HG03095 (cell line): ENCODE results near the gene MPL.

ENCODE experiments used
- ATAC-seq: cut with Tn5 transposase; IDR thresholded peaks from one replicate; pipeline ENCODE4 v1.9.1; 2021; ENCODE audit warnings: moderate library complexity; ENCODE audit not compliant: unreplicated experiment

Gene MPL

DNA sequence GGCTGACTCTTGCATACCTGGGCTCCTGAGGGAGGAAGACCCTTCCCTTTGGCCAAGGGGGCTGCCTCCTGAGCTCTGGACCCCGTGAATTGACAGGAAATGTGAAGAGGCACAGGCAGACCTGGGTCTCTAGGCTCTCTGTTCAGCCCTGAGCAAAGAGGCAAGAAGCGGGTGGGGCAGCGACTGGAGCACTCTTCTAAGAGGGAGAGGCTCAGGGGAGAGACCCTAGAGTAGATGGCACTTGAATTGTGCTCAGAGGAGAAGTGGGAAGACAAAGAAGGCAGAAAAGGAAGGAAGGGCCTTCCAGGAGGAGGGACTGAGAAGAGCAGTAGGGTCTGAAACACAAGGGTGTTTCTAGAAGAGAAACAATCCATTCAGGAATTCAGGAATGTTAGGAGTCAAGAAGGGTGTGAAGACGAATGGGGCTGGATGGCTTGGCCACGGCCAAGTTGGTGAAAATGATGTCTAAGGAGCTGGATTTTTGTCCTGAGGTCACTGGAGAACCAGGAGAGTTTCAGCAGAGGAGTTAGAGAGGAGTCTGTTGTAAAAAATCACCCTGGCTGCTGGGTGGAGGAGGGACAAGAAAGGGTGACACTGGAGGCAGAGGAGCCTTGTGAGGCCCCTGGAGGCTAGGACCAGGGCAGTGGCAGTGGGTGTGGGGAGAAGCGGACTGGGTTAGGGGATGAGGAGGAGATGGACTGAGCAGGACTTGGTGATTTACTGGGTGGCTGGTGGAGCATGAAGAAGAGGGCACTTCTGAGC, 31.5 kb upstream of the MPL start:
- no peak for ATAC-seq

DNA sequence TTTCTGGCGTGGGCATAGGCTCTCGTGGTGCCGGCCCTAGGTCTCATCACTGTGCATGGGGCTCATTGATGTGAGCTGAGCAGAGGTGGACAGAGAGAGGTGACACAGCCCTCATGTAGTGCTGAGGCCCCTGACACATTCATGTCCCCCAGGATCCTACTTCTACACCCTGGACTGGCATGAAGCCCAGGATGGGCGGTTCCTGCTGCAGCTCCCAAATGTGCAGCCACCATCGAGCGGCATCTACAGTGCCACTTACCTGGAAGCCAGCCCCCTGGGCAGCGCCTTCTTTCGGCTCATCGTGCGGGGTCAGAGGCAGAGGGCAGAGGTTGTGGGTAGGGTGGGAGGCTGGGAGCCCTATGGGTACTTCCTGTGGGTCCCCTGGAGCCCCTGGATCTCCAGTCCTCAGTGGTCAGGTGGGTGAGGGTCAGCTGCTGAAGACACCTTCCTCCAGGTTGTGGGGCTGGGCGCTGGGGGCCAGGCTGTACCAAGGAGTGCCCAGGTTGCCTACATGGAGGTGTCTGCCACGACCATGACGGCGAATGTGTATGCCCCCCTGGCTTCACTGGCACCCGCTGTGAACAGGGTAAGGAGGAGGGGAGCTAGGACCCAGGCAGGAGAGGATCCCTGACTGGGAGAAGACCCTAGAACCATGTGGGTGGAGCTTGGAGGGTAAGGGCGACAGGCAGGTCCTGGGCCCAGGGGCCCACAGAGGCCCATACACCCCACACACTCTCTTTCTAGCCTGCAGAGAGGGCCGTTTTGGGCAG, 30.7 kb upstream of the MPL start:
- ATAC-seq: no peak

- ATAC-seq: no peak
Observed at GRCh38 chr1:43307458-43308158, 30.0 kb upstream of the MPL start.

DNA sequence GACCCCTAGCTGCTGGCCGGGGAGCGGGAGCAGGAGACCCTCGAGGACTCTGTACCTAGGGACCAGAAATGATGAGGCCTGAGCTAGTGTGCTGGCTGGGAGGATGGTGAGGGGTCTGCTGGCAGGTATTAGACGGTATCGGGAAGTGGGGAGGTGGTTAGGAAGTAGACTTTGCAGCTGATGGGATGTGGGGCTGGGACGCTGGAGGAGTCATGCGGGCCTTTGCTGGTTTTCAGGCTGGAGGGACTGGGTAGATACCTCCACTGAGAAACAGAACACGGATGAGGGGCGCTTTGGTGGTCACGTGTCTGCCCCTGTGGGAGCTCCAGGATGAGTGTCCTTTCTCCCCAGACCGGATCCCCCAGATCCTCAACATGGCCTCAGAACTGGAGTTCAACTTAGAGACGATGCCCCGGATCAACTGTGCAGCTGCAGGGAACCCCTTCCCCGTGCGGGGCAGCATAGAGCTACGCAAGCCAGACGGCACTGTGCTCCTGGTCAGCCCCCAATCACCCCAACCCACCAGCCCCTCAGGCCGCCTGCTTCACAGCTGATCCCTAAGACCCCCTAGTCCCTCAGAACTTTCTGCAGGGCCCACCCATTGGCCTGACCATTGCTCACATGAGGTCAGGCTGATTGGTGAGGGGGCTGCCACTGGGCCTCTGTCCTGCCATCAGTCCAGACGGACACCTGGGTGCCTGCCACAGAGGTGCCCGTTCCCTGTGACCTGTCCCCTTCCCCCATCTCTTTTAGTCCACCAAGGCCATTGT, 28.8 kb upstream of the MPL start:
- ATAC-seq: no peak

- ATAC-seq: no peak
Observed at GRCh38 chr1:43309405-43310025, 28.1 kb upstream of the MPL start.

DNA sequence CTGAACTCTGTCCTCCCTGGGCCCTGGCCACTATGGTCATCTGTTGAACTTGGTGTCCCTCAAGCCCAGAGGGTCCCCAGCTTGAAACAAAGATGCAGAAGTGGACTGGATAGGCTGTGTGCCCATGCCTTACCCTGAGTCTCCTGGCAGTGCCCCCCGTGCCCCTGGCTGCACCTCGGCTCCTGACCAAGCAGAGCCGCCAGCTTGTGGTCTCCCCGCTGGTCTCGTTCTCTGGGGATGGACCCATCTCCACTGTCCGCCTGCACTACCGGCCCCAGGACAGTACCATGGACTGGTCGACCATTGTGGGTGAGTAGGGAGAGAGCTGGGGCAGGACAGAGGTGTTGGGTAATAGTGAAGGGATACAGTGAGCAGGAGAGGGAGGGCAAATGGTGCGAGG, 26.1 kb upstream of the MPL start:
- no peak for ATAC-seq

DNA sequence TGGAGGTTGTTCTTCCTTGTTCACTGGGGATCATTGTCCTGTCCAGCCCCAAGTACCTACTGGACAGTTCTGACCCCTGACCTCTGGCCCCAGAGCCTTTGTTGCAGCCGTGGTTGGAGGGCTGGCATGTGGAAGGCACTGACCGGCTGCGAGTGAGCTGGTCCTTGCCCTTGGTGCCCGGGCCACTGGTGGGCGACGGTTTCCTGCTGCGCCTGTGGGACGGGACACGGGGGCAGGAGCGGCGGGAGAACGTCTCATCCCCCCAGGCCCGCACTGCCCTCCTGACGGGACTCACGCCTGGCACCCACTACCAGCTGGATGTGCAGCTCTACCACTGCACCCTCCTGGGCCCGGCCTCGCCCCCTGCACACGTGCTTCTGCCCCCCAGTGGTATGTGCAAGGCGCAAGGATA, 25.4 kb upstream of the MPL start:
- ATAC-seq: no peak

DNA sequence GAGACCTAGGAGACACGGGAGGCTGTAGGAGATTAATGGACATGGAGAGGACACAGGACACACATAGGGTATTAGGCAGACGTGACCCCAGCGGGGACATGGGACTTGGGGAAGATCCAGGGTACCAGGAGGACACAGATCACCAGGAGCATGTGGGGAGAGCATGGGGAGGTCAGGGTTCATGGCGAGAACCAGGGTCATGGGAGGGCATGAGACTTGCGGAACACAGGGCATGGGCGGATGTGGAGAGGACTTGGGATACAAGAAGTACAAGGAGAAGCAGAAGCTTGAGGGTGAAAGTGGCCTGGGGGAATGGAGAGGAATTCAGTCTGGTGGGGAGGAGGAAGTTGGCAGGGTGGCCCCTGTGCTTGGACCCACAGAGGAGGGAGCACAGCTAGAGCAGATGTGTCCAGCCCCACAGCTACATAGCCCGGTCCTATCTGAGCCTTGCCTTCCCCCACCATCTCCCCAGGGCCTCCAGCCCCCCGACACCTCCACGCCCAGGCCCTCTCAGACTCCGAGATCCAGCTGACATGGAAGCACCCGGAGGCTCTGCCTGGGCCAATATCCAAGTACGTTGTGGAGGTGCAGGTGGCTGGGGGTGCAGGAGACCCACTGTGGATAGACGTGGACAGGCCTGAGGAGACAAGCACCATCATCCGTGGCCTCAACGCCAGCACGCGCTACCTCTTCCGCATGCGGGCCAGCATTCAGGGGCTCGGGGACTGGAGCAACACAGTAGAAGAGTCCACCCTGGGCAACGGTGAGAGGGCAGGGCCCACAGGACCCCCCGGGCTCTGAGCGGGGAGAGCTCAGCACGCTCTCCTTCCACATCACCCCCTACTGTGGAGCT, 24.7 kb upstream of the MPL start:
- no peak for ATAC-seq

DNA sequence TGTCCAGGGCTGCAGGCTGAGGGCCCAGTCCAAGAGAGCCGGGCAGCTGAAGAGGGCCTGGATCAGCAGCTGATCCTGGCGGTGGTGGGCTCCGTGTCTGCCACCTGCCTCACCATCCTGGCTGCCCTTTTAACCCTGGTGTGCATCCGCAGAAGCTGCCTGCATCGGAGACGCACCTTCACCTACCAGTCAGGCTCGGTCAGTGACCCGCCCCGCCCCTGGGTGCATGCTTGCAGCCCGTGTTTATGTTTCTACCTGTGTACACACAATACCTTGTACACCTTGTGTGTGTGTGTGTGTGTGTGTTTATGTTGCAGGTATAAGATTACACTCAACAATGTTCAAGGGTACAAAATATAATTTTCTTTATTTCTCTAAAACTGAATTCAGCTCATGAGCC, 23.8 kb upstream of the MPL start:
- ATAC-seq: no peak

DNA sequence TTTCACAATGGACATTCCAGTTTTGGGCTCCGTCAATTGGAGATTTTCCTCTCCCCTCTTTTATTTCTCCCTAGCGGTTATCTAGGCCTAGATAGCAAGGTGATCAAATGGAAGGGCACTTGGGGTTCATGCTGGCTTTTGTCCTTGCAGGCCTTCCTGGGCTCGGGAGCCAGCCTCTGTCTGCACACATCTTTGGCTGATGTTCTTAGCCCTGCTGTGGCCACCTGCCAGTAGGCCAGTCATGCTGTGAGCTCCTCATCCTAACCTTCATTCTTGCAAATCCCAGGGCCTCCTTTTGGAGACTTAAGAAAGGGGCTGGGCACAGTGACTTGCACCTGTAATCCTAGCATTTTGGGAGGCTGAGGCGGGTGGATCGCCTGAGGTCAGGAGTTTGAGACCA, 23.4 kb upstream of the MPL start:
- ATAC-seq: no peak

DNA sequence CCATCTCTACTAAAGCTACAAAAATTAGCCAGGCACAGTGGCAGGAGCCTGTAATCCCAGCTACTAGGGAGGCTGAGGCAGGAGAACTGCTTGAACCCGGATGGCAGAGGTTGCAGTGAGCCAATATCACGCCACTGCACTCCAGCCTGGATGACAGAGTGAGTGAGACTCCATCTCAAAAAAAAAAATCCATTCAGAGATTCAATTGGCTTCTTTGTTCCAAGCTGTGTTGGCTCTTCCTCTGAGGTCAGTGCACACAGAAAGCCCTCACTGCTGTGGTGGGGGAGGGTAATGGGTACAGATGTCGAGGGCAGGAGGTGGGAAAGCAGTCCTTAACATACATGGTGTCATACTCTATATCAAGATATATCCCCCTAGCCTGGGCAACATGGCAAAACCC, 22.1 kb upstream of the MPL start:
- ATAC-seq: no peak

GRCh38 chr1:43315963-43316737, 21.5 kb upstream of the MPL start:
- ATAC-seq: no peak

DNA sequence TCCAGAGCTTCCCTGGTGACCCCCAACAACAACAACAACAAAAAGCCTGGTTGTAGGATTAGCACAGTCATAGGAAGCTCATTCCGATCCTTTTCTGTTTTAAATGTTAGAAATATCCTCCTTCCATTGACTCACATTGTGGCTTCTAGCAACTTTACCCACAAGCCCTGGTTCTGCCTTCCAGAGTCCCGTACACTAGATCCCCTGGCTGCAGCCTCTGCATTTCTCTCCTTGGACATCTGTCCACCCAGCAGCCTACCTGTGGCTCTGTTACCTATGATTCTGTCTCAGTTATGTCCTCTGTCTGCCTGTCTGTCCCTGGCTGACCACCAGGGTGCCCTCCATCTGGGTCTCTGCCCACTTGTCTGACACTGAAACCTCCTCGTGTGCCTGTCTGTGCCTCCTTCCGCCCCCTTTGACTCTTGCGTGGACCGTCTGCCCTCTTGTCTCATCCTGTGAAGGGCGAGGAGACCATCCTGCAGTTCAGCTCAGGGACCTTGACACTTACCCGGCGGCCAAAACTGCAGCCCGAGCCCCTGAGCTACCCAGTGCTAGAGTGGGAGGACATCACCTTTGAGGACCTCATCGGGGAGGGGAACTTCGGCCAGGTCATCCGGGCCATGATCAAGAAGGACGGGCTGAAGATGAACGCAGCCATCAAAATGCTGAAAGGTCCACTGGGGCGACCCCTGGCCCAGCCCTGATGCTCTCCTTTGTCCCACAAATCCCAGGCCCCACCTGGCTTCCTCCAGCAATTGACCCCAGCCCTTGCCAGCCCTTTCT, 20.7 kb upstream of the MPL start:
- ATAC-seq: no peak

- ATAC-seq: no peak
Observed at GRCh38 chr1:43317817-43318471, 19.7 kb upstream of the MPL start.

DNA sequence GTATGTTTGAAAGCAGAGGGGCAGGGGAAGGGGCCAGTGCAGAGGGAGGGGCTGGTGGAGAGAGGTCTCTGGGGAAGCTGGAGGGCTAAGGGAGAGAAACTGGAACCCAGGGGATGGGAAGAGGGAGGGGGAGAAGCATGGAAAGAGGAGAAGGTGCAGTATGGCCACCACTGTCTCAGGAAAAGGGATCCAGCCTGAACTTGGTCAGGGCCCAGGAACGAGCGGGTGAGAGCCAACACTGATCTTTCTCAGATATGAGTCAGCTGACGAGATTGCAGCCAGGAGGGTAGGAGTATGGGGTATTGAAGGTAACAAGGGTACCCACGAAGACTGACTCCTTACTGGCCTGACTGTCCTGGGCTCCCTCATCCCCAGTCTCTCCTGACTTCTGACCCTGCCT, 18.8 kb upstream of the MPL start:
- ATAC-seq: no peak

GRCh38 chr1:43319288-43319687, 18.3 kb upstream of the MPL start:
- no peak for ATAC-seq

DNA sequence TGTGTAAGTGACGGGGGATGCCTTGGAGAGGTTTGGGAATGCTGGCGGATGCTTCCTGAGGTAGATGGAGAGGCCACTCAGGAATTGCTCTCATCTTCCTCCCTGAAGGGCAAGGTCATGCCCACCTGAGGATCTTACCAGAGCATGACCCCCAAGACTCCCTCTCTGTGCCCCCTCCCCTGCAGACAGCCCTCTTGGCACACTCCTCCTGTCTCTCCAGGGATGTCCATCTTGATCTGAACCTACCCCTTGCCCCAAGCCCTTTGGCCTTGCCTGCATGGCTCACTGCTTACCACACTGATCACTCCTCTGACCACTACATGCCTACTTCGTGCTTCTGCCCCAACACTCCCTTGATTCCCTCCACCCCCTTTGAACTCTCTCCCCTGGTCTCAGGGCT, 17.9 kb upstream of the MPL start:
- no peak for ATAC-seq
